EH (cell line): ENCODE results near the gene CUZD1.
A peak's percentile ranks its signal among the peaks of the same experiment; 100 is the strongest.

Experiments used
- DNase-seq: peaks from one replicate; pipeline ENCODE4 v3.0.0-alpha.2; 2015; ENCODE audit warnings: low read depth

The CUZD1 gene

DNA sequence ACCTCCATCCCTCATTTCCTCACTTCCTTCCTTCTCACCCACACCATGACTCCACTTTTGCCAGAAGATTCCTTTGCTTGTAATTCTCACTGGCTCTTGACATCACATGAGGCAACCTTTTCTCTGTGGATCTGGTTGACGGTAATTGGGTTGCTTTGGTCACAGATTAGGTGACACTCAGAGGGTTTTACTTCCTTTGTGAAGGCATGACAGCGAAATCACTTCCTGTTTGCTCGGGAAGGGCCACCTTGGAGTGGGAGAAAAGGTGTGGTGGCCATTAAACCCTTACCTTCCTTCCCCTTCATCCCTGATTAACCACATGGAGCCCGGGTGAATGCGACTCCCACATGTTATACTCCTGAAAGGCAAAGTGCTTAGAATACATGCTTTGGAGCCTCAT is 30.2 kb downstream of the CUZD1 start:
- no peak for DNase-seq

GRCh38 chr10:122814493-122814892 is 31.2 kb downstream of the CUZD1 start:
- DNase-seq = no peak

- DNase-seq = no peak
Observed at GRCh38 chr10:122812751-122813150, 32.9 kb downstream of the CUZD1 start.

GRCh38 chr10:122802282-122802681 is 43.4 kb downstream of the CUZD1 start:
- DNase-seq = no peak

- DNase-seq = no peak
Observed at GRCh38 chr10:122798704-122799231, 46.9 kb downstream of the CUZD1 start.

DNA sequence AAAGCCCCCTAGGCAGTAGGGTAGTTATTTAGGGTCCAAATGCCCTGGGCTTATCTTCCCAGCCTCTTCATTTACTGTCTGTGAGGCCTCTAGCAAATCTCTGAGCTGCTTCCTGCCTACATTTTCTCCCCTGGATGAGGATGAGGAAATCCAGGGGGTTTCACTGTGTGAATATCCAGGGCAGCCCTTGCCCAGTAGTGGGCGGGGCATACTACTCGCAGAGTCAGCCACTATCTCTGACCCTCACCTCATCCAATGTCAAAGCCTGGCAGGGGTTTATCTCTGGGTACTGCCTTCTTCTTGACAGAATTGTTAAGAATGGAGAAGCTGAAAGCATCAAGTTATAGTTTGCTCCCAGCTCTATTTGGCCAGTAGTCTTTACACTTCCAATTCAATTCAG is 48.9 kb downstream of the CUZD1 start:
- DNase-seq = no peak

DNA sequence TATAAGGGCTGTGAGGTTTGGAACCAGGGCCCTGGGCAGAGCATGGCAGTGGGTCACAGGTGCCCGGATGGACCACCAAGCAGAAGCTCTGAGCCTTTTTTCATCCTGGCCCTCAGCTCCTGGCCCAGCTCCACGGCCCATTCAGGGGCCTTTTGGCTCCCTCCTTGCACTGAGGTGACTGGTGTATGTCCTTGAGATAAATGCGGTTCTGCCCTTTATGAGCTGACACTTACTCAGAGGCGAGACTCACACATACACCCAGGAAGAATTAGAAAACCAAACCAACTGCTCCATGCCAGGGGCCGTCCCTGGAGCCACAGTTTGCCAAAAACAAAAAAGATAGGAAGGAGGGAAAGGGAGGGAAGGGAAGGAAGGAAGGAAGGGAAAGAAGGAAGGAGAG is 49.7 kb downstream of the CUZD1 start:
- DNase-seq = no peak

GRCh38 chr10:122786269-122786668 is 59.4 kb downstream of the CUZD1 start:
- DNase-seq = peak; percentile 45

- no peak for DNase-seq
Observed at GRCh38 chr10:122782911-122783310, 62.7 kb downstream of the CUZD1 start.
